Stimulated activated CD4-positive, alpha-beta T cell treated with anti-CD3 and anti-CD28 coated beads, TNF-alpha, amount 100 ng/mL, for 1 hour (primary cell): ENCODE results near the gene HINFP.
"Not testable (repeated sequence)": the region's sequence is repeated elsewhere in the genome, so short reads cannot be mapped to it uniquely, and the experiment has no call there.

Experiments
- DNase-seq, 3 donors: peaks; one replicate each; pipeline ENCODE4 v3.0.0-alpha.2; 2020; ENCODE audit warnings: low read depth in 3 of 3, low spot score in 1 of 3

HINFP gene

GRCh38 chr11:119154178-119154577 is 32.8 kb downstream of the HINFP start:
- DNase-seq = no peak

- no peak for DNase-seq
Measured at GRCh38 chr11:119155733-119156492, 34.5 kb downstream of the HINFP start.

- DNase-seq = no peak
Measured at GRCh38 chr11:119156496-119156895, 35.1 kb downstream of the HINFP start.

- DNase-seq = no peak
Measured at GRCh38 chr11:119157063-119157462, 35.7 kb downstream of the HINFP start.

GRCh38 chr11:119158467-119158866 is 37.1 kb downstream of the HINFP start:
- DNase-seq = no peak

- no peak for DNase-seq
Measured at GRCh38 chr11:119160151-119160550, 38.8 kb downstream of the HINFP start.

GRCh38 chr11:119161871-119162270 is 40.5 kb downstream of the HINFP start:
- DNase-seq = no peak

GRCh38 chr11:119166368-119167076 is 45.1 kb downstream of the HINFP start:
- DNase-seq = no peak

GRCh38 chr11:119167077-119167458 is 45.7 kb downstream of the HINFP start:
- DNase-seq = not testable (repeated sequence)

- no peak for DNase-seq
Measured at GRCh38 chr11:119167933-119168332, 46.6 kb downstream of the HINFP start.

- peak; percentile 60 to 65 (median 65) for DNase-seq
Measured at GRCh38 chr11:119168471-119169281, 47.3 kb downstream of the HINFP start, which contains the start of gene NLRX1. Gene NLRX1, plus strand, starts transcription at chr11:119168725. Its CDS starts 2,679 bp downstream, at chr11:119171404.

GRCh38 chr11:119169282-119169719 is 47.9 kb downstream of the HINFP start:
- peak in 1 of 3 donors; percentile 16 for DNase-seq

GRCh38 chr11:119172513-119172912 is 51.1 kb downstream of the HINFP start:
- DNase-seq = no peak

- no peak for DNase-seq
Measured at GRCh38 chr11:119173453-119173852, 52.1 kb downstream of the HINFP start.

GRCh38 chr11:119175493-119176077 is 54.2 kb downstream of the HINFP start:
- no peak for DNase-seq

- no peak for DNase-seq
Measured at GRCh38 chr11:119178166-119178680, 56.8 kb downstream of the HINFP start.

- DNase-seq = no peak
Measured at GRCh38 chr11:119179342-119179741, 58.0 kb downstream of the HINFP start.

GRCh38 chr11:119179983-119180382 is 58.6 kb downstream of the HINFP start:
- DNase-seq = no peak

GRCh38 chr11:119180729-119181676 is 59.6 kb downstream of the HINFP start:
- DNase-seq = no peak
